22Rv1 (cell line): ENCODE data around the gene CASP8.
"Not testable (repeated sequence)": the region's sequence is repeated elsewhere in the genome, so short reads cannot be mapped to it uniquely, and the experiment has no call there.

ENCODE experiments used
- H3K27ac ChIP-seq: fragments of 450-650 bp; 2 replicates; pipeline ENCODE4 v1.5.1; 2017
- CTCF ChIP-seq: fragments of 450-650 bp; IDR thresholded peaks from 2 replicates; pipeline ENCODE4 v1.5.1; 2017; ENCODE audit warnings: mild to moderate bottlenecking
- ZFX ChIP-seq: fragments of 450-650 bp; IDR thresholded peaks from 2 replicates; pipeline ENCODE4 v1.6.1; 2017; ENCODE audit warnings: antibody characterized with exemption, borderline replicate concordance

Gene CASP8

DNA sequence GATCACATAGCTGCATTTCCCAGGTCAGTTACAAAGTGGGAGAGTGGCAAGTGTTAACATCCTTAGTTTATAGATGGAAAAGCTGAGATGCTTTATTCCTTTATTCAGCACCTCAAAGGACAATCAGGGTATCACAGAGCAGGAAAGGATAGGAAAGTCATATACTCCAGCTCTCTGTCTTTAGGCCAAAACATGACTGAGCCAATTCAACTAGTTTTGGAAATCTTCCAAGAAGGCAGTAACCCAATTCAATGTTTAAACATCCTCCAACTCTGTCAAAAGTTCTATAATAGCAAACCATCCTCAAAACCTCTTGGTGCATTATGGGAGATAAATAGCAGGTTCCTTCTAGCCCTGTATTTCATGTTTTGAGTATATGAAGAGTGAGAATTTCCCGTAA is 25.2 kb downstream of the CASP8 start:
- no peak overlapping the region for H3K27ac ChIP-seq
- TF ChIP-seq ZFX (no peak), CTCF (no peak)

DNA sequence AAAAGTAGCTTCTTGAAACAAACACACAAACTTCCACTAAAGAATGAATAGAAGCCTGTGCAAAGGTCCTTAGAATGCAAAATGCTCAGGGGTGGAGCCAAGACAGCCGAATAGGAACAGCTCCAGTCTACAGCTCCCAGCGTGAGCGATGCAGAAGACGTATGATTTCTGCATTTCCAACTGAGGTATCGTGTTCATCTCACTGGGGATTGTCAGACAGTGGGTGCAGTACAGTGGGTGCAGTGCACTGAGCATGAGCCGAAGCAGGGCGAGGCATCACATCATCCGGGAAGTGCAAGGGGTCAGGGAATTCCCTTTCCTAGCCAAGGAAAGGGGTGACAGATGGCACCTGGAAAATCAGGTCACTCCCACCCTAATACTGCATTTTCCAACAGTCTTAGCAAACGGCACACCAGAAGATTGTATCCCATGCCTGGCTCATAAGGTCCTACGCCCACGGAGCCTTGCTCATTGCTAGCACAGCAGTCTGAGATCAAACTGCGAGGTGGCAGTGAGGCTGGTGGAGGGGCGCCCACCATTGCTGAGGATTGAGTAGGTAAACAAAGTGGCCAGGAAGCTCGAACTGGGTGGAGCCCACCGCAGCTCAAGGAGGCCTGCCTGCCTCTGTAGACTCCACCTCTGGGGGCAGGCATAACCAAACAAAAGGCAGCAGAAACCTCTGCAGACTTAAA is 30.3 kb downstream of the CASP8 start:
- H3K27ac ChIP-seq = not testable (repeated sequence)

- no peak overlapping the region for H3K27ac ChIP-seq
- TF ChIP-seq CTCF = no peak
- no peak for TF ChIP-seq ZFX
Observed at GRCh38 chr2:201298462-201299052, 38.2 kb downstream of the CASP8 start.

DNA sequence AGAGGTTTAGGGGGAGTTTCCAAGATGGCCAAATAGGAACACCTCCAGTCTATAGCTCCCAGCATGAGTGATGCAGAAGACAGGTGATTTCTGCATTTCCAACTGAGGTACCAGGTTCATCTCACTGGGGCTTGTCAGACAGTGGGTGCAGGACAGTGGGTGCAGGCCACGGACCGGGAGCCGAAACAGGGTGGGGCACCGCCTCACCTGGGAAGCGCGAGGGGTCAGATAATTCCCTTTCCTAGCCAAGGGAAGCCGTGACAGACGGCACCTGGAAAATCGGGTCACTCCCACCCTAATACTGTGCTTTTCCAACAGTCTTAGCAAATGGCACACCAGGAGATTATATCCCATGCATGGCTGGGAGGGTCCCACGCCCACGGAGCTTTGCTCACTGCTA is 39.6 kb downstream of the CASP8 start:
- H3K27ac ChIP-seq = not testable (repeated sequence)

DNA sequence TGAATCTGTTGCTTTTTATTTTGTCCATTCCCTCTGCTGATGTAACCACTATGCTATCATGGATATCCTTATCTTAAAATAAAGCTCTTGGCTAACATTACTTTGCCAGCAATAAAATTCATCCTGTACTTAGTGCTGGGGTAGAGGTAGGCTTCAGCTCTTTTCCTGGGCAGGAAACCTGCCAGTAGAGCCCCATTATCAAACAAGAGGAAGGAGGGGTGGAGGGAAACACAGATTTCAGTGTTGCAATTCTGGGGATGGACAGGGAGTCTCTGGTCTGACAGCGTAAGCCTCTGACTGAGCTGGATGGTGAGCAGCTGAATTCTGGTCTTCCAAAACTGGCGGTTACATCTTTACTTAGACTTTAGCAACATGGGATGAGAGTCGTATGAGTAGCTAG is 47.5 kb downstream of the CASP8 start:
- no peak for TF ChIP-seq ZFX
- no peak for TF ChIP-seq CTCF
- no peak overlapping the region for H3K27ac ChIP-seq

- no peak for TF ChIP-seq ZFX
- TF ChIP-seq CTCF = no peak
- H3K27ac ChIP-seq = no peak overlapping the region
Observed at GRCh38 chr2:201308914-201309313, 48.6 kb downstream of the CASP8 start.

DNA sequence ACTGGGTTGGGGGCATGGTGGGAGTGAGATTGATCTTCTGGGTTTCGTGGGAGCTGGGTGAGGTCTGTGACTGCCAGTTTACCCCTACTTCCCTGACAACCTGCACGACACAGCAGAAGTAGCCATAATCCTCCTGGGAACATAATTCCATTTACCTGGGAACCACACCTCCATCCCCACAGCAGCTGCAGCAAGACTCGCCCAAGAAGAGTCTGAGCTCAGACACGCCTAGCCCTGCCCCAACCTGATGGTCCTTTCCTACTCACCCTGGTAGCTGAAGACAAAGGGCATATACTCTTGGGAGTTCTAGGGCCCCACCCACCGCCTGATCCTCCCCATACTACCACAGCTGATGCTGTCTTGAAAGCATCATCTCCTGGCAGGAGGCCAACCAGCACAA is 53.0 kb downstream of the CASP8 start:
- H3K27ac ChIP-seq = no peak overlapping the region
- no peak for TF ChIP-seq CTCF
- TF ChIP-seq ZFX = no peak

- H3K27ac ChIP-seq = no peak overlapping the region
- TF ChIP-seq ZFX (no peak), CTCF (no peak)
Observed at GRCh38 chr2:201319511-201319910, 59.2 kb downstream of the CASP8 start.
